Measurements from ENCODE around the gene HSPA4L. TPM values are rescaled to one million over a fixed set of nuclear protein-coding genes. Genes with fewer than 3 reads are reported as not detected.

The HSPA4L gene
- total RNA-seq, 3 donors from 2014 or later = 2.7 to 14.5 (median 7.2) TPM

GRCh38 chr4:127881563-127881864, 99.4 kb downstream of the HSPA4L start:
- Histone ChIP-seq H3K4me3 (peak overlapping the region; percentile 66 to 83 (median 79)), H3K36me3 (no peaks in the 10 kb centered on the region), H3K4me1 (peaks cover 0 to 4% of the 10 kb centered on the region in 2 donors), H3K27me3 (no peaks in the 10 kb centered on the region), H3K9me3 (no peaks in the 10 kb centered on the region), H3K27ac (peak overlapping the region in 1 of 2 donors; percentile 88)
- intact Hi-C loops (cut with DNase I; ENCODE audit: low total_unique reads) = no loop called here
- DNase-seq (ENCODE audit: low spot score in 2 of 2) = no peak
- TF ChIP-seq POLR2AphosphoS5 (IDR thresholded peaks at IDR 0.05) (no peak), POLR2A (IDR thresholded peaks at IDR 0.05) (no peak), CTCF (IDR thresholded peaks at IDR 0.05) (no peak)

GRCh38 chr4:127888559-127888958, 106.4 kb downstream of the HSPA4L start:
- intact Hi-C loops (cut with DNase I; ENCODE audit: low total_unique reads) = no loop called here
- no peaks in the 10 kb centered on the region for H3K36me3 ChIP-seq
- no peak overlapping the region for H3K4me3 ChIP-seq
- no peaks in the 10 kb centered on the region for H3K27me3 ChIP-seq
- H3K27ac ChIP-seq = no peak overlapping the region
- no peaks in the 10 kb centered on the region for H3K4me1 ChIP-seq
- no peak for TF ChIP-seq POLR2A (IDR thresholded peaks at IDR 0.05)
- no peak for TF ChIP-seq POLR2AphosphoS5 (IDR thresholded peaks at IDR 0.05)
- TF ChIP-seq CTCF (IDR thresholded peaks at IDR 0.05) = no peak
- H3K9me3 ChIP-seq = no peaks in the 10 kb centered on the region
- DNase-seq (ENCODE audit: low spot score in 2 of 2) = no peak

DNA sequence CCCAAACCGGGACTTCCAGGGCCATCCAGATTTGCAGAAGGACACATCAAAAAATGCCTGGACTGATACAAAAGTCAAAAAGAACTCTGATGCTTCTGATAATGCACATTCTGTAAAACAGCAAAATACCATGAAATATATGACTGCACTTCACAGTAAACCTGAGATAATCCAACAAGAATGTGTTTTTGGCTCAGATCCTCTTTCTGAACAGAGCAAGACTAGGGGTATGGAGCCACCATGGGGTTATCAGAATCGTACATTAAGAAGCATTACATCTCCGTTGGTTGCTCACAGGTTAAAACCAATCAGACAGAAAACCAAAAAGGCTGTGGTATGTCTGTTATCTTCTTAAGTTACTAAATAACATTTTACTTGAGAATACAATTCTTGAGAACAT, 107.8 kb downstream of the HSPA4L start:
- no peaks in the 10 kb centered on the region for H3K27me3 ChIP-seq
- no peaks in the 10 kb centered on the region for H3K9me3 ChIP-seq
- no peak overlapping the region for H3K4me3 ChIP-seq
- no peaks in the 10 kb centered on the region for H3K36me3 ChIP-seq
- H3K4me1 ChIP-seq = no peaks in the 10 kb centered on the region
- intact Hi-C loops (cut with DNase I; ENCODE audit: low total_unique reads) = loop anchor here (10.0 kb wide), 1 partner anchor 1115 kb away; no protein-coding TSS in a partner anchor
- no peak for TF ChIP-seq POLR2A (IDR thresholded peaks at IDR 0.05)
- no peak for DNase-seq (ENCODE audit: low spot score in 2 of 2)
- H3K27ac ChIP-seq = no peak overlapping the region

Other genes with a start within 250 kb of the HSPA4L start
- 10 to 100 TPM in 2 of 3 donors, 1 to 10 TPM in 1; 7.0 to 22.4 (median 11.1) TPM for gene INTU, start 149.4 kb upstream of the HSPA4L start, total RNA-seq
- gene SLC25A31, start 51.9 kb upstream of the HSPA4L start, total RNA-seq = not detected
- gene PLK4, start 98.6 kb downstream of the HSPA4L start, total RNA-seq = 1 to 10 TPM in 2 of 3 donors, under 1 TPM in 1; 0.66 to 2.3 (median 1.4) TPM
- 10 to 100 TPM; 18.9 to 50.9 (median 37.7) TPM for gene MFSD8, start 182.9 kb downstream of the HSPA4L start, total RNA-seq
- gene ABHD18, start 183.1 kb downstream of the HSPA4L start, total RNA-seq = 10 to 100 TPM in 1 of 3 donors, 1 to 10 TPM in 2; 7.9 to 11.1 (median 8.5) TPM